DND-41 (cell line): ENCODE data around the gene GOSR2.

ENCODE experiments used
- CTCF ChIP-seq: IDR thresholded peaks from 2 replicates; pipeline ENCODE4 v1.5.1; 2012; ENCODE audit warnings: borderline replicate concordance, low read length, moderate library complexity, mild to moderate bottlenecking; ENCODE audit not compliant: poor library complexity, severe bottlenecking; ENCODE audit errors: extremely low read depth
- EZH2 ChIP-seq: IDR thresholded peaks from 3 replicates; pipeline ENCODE4 v1.6.1; 2012; ENCODE audit warnings: borderline replicate concordance, low read depth, mild to moderate bottlenecking, moderate library complexity, low read length, inconsistent platforms; ENCODE audit not compliant: severe bottlenecking

DNA sequence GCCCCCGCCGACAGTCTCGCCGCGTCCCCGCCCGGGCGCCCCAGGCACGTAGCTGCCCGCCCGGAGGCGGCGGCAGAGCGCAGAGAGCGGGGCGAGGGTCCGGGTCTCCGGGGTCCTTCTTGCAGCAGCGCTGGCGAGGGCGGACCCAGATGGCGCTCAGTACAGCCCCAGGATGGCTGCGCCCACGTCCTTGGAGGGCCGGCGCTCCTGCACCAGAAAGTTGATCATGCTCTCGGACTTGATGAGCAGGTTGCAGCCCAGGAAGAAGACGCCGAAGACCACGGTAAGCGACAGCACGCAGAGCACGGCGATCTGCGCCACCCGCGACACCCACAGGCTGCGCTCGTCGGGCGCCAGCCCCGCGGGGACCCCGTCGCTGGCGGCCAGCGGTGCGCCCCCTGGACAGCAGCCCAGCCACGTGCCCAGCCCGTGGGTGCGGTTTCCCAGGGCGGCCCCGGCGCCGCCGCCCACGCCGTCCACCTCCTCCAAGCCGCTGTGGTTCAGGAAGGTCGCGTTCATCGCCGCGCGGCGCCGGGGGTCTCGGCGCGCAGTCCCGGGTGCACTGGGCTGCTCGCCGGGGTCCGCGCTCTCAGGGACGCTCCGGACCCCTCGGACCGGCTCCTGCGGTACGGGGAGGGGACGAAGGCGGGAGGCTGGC is 55.7 kb downstream of the GOSR2 start:
- TF ChIP-seq CTCF (no peak), EZH2 (no peak)
